ENCODE results near the gene PARVG. TPM values are rescaled to one million over a fixed set of nuclear protein-coding genes. Genes with fewer than 3 reads are reported as not detected.

PARVG gene
- total RNA-seq = 1 to 10 TPM; 6.0 to 9.5 TPM
- long read RNA-seq, partial matches to known transcripts = 2 of 3 reads
- long read RNA-seq, other reads (novel, unspliced or antisense) = 1 of 3 reads

GRCh38 chr22:44180706-44181032 lies at the start of gene PARVG:
Gene PARVG, plus strand, starts transcription at chr22:44180925. Its CDS starts 2,405 bp downstream, at chr22:44183330.
- intact Hi-C loops (cut with DNase I) = no loop called here
- no peak for DNase-seq
- no peak for ATAC-seq

DNA sequence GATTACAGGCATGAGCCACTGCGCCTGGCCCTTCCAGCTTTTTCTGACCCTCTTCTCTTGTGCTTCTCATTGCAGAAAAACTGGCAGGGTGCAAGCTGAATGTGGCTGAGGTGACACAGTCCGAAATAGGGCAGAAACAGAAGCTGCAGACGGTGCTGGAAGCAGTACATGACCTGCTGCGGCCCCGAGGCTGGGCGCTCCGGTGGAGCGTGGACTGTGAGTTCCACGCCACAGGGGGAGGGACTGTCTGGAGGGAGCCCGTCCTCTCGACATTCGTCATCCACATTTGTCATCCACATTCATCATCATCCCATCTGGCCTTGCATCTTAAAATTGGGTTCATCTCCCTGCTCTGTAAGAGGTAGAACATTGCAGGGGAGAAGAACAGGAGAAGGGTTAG lies 49.3 kb upstream of the PARVG start:
- DNase-seq (no peak), ATAC-seq (no peak)
- intact Hi-C loops (cut with DNase I) = no loop called here

DNA sequence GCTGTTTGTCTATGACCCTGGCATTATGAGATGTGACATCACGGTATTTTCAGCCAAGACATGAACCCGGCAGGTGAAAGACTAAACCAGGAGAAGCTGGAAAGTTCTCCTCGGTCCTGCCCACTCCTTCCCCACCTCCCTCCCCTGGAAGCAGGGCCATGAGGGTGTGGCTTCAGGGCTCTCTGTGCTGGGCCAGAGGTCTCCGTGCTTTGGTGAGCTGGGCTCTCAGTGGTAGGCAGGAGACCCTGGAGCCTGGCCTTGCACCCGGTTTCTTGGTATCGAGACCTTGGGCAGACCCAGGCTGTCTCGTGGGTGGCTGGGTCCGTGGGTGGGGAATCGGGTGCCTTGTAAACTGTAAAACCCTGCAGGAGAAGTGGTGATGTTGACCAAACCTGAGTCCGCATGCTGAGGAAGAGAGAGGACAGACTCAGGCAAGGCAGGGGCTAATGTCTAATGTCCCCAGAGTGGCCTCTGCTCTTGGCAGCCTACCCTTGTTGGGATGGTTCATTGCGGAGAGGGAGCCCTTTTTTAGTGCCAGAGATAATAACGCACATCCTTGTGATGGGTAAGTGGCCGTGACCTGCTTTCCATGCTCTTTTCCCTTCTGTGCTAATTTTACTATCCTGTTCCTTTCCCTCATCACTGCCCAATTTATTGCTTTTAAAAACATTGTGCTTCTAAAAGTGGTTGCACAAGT lies 48.6 kb upstream of the PARVG start:
- intact Hi-C loops (cut with DNase I) = no loop called here

DNA sequence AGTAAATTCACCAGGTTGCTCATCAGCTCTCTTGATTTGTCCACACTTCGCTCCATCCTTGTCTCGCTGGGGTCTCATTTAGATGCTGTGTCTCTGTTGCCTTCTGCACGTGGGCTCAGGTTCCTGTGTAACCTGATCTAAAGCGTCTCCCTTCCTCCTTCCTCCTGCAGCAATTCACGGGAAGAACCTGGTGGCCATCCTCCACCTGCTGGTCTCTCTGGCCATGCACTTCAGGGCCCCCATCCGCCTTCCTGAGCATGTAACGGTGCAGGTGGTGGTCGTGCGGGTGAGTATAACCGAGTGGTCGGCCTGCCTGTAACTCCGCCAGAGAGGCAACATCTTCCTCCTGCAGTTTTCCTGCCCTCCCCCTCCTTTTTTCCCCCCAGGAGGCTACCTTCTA lies 48.0 kb upstream of the PARVG start:
- DNase-seq = no peak
- ATAC-seq = no peak
- intact Hi-C loops (cut with DNase I) = no loop called here

More for the DNA sequence above, 48.6 kb upstream of the PARVG start:
- ATAC-seq (peak; percentile 17 to 45), DNase-seq (no peak)

GRCh38 chr22:44133161-44133560 lies 47.6 kb upstream of the PARVG start:
- intact Hi-C loops (cut with DNase I) = no loop called here
- no peak for DNase-seq
- ATAC-seq = no peak

- intact Hi-C loops (cut with DNase I) = no loop called here
- peak; percentile 36 to 71 for ATAC-seq
- peak; percentile 36 for DNase-seq
Measured at GRCh38 chr22:44133901-44134571, 46.7 kb upstream of the PARVG start.

- intact Hi-C loops (cut with DNase I) = no loop called here
- DNase-seq (no peak), ATAC-seq (no peak)
Measured at GRCh38 chr22:44136112-44136511, 44.6 kb upstream of the PARVG start.

DNA sequence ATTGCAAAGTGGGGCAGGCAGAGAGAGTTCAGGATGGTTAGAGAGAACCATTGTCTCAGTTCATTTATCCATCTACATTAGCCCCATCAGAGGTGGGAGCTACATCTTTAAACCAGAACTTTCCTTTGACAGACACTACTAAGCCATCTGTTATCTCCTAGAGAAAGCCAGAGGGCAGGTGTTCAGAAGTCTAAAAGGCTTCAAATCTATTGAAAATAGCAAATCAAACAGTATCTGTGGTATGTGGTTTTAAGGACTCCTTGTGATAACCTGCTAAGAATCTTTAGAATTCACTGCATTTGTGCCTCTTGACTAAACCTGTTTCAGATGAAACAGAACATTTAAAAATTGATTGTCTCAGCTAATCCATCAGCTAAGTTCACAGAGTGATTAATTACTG lies 43.9 kb upstream of the PARVG start:
- no peak for DNase-seq
- no peak for ATAC-seq
- intact Hi-C loops (cut with DNase I) = no loop called here

DNA sequence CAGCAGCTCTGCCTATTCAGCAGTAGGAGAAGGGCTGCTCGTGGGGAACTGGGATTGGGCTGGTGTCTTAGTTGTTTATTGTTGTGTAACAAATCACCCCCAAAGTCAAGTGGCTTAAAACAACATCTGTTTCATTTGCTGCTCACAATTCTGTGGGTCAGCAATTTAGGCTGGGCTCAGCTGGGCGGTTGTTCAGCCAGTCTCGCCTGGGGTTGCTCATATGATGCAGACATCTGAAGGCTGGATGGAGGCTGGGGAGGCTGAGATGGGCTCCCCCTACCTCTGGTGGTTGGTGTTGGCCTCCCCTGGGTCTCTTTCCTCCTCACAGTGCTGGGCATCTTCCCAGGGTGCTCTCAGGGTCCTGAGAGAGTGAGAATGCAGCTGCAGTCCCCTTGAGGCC lies 43.3 kb upstream of the PARVG start:
- intact Hi-C loops (cut with DNase I) = no loop called here
- no peak for ATAC-seq
- DNase-seq = no peak

- DNase-seq = no peak
- intact Hi-C loops (cut with DNase I) = no loop called here
- no peak for ATAC-seq
Measured at GRCh38 chr22:44139773-44140172, 41.0 kb upstream of the PARVG start.

DNA sequence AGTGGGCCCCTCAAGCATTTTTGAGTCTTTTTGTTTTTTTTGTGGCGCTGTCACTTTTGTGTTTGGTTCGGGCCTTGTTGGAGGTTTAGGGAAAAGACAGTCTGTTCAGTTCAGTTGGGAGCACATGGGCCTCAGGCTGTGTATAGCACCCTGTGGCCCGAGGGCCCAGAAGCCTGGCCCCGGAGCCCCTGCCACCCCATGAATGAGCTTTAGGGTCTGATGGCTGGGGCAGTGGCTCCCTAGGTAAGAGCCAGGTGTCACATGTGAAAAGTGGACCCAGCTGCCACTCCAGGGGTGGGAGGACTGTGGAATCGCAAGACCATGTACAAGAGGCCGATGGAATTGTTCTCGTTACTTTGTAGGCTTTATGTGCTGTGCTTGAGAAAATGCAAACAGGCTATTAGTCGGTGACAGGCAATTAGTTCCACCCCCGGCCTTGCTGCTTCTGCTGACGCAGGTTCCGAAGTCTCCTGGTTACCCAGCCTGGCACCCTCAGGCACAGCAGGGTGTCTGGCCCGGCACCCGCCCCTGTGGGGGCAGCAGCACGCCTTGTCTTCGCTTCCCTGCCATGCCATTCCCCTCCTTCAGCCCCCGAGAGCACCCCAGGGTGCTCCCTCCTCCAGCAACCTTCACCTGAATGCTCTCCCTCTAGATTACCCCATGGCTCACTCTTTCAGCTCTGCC lies 38.2 kb upstream of the PARVG start:
- intact Hi-C loops (cut with DNase I) = no loop called here
- ATAC-seq (no peak), DNase-seq (no peak)

GRCh38 chr22:44143105-44143474 lies 37.6 kb upstream of the PARVG start:
- intact Hi-C loops (cut with DNase I) = no loop called here
- DNase-seq = no peak
- ATAC-seq = no peak

DNA sequence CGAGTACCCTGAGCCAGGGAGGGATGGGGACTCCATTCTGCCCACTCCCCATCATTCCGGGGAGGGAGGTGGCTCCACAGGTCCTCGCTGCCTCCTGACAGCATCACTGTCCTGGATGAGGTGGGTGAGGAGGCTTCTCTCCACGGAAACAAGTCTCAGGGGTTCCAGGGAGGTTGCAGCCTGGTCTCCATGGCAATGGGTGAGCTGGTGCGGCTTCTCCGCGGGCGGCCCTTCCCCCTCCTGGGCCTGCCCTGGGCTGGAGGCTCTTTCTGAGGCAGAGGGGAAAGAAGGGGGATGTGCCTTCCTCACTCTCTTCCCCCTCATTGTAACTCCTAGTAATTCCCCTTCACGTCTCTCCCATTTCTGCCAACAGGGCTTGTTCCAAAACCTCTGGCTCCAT lies 37.1 kb upstream of the PARVG start:
- DNase-seq = no peak
- intact Hi-C loops (cut with DNase I) = no loop called here
- ATAC-seq = no peak

DNA sequence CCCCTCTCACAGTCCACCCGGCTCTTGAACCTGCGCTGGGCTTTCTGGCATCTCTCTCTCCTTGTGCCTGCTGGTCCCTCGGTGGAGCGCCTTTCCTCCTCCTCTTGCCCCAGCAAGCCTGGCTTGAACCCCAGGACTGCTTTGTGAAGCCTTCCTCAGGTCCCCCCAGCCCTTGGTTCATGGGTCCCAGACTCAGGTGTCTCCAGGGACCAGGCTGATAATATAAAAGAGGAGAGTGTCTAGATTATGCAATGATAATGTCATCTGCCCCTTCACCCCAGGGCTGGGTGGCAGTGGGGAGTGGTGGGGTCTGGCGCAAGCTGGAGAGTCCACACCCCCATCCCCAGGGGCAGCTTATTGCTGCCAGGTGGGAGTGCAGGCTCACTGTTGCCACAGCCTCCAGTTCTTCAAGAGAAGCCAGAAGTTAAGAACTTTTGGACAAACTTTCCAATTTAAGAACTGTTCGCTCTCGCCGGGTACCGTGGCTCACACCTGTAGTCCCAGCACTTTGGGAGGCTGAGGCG lies 36.6 kb upstream of the PARVG start:
- DNase-seq (no peak), ATAC-seq (no peak)
- intact Hi-C loops (cut with DNase I) = no loop called here

DNA sequence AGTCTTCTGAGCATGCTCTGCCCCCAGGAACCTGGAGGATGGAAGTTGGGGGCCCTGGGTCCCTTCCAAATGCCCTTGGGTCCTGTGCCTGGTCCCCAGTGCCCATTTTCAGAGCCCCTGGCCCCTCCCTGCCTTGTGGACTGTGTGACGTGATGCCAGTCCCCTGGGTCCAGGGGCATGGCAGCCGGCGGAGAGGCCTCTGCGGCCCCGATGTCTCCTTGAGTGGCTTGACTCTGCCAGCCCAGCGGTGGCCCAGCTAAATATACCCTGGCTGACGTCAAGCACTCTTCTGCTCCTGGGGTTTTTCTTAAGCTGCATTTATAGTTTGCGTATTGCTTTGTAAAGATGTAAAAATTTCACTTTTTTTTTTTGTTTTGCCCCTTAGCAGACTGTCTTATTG lies 35.2 kb upstream of the PARVG start:
- intact Hi-C loops (cut with DNase I) = no loop called here
- ATAC-seq = peak; percentile 65 to 82

DNA sequence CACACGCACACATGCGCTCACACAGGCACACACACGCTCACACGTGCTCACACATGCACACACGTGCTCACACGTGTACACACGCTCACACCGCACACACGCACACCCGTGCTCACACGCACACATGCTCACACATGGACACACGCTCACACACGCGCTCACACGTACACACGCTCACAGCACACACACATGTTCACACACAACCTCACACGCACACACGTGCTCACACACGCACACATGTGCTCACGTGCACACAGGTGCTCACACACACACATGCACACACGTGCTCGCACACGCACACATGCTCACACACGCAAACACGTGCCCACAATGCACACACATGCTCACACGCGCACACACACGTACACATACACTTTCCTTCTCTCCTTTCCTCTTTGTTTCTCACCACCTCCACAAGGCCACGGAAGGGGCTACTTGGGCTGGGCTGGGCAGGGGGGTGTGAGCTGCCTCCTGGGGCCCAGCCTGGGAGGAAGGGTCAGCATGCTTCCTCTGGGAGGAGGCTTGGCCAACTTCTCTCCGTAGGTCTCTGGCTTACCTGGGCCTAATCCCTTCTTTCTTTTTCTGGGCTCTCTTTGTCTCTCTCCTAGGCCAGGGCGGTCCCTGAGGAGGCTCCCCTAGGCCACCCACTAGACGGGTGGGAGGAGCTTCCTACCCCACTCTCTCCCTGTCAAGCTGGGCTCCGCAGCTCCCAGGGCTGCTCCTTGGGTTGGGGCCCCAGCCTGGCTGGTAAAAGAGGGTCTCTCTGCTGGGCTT lies 34.5 kb upstream of the PARVG start:
- intact Hi-C loops (cut with DNase I) = no loop called here
- DNase-seq (no peak), ATAC-seq (no peak)

More for the DNA sequence above, 35.2 kb upstream of the PARVG start:
- DNase-seq = peak; percentile 45

DNA sequence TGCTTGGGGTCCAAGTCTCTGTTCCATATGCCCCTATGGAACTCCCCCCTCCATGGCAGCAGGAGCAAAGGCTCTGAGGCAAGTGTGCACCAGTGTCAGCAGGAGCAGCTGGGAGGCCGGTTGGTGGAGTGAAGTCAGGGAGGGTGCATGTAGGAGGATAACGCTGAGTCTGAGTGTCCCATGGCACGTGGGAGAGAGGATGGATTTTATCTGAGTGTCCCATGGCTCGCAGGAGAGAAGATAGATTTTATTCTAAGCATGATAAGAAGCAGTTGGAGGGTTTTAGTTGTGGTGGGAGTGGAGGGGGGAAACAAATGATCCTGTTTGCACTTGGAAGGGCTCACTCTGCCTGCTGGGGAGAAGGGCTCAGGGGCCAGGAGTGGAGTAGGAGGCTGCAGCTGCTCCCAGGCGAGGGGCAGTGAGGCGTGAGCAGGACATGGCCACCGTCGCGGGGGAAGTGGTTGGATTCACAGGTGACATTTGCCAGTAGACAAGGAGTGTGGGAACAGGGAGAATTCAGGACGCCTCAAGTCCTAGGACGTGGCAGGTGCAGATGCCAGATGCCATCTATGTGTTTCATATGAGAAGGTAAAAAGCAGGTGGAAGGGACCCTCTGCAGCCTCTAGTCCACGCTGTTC lies 33.6 kb upstream of the PARVG start:
- DNase-seq = no peak
- ATAC-seq = no peak
- intact Hi-C loops (cut with DNase I) = no loop called here

DNA sequence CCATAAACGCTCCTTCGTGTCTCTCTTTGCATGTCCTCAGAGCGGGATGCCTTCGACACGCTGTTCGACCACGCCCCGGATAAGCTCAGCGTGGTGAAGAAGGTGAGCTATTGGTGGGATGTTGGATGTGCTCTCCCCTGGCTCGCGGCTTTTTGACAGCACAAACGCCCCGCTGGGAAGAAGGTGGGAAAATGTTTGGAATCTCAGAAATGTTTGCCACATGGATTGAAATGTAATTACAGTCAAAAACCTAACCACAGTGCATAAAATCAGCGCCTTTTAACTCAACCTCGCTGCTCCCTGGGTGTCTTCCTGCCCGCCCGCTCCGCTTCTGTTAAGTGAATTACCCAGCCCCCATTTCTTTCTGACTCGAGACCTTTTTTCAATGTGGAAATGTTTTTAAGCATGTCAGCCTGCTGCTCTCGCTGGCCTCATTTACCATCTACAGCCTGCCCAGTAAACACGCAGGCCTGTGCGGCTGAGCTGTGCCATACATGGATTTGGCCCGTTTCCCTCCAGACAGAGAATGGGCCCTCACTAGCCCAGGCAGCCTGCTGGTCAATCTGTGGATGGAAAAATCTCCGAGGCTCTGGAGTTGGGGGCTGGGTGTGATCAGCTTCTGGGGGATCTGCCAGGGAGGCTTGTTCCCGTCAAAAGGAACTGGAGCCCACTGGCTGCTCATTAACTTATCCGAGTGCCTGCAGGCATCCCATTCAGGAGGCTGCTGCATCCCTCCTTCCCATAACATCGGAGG lies 32.7 kb upstream of the PARVG start:
- DNase-seq = no peak

More for the DNA sequence above, 32.7 kb upstream of the PARVG start:
- no peak for ATAC-seq
- intact Hi-C loops (cut with DNase I) = no loop called here
